NB4 (cell line): ENCODE results near the gene ACSS2.

Experiments used
- DNase-seq: peaks from one replicate; pipeline ENCODE4 v3.0.0; 2010; ENCODE audit warnings: low read depth
- H3K4me3 ChIP-seq: one replicate; pipeline ENCODE4 v1.5.1; 2011; ENCODE audit warnings: mild to moderate bottlenecking, low read depth, low read length, moderate library complexity
- CTCF ChIP-seq: IDR thresholded peaks from one replicate; pipeline ENCODE4 v1.5.1; 2012; ENCODE audit warnings: low read depth, low read length
- MAX ChIP-seq: IDR thresholded peaks from 2 replicates; pipeline ENCODE4 v1.6.1; 2011; ENCODE audit warnings: low read depth, low read length
- MYC ChIP-seq: IDR thresholded peaks from 2 replicates; pipeline ENCODE4 v1.6.1; 2011; ENCODE audit warnings: low read depth, low read length
- POLR2A ChIP-seq: IDR thresholded peaks from 2 replicates; pipeline ENCODE4 v1.6.1; 2011; ENCODE audit warnings: mild to moderate bottlenecking; ENCODE audit not compliant: insufficient read length; ENCODE audit errors: extremely low read depth

ACSS2 gene

GRCh38 chr20:34945315-34946077, 69.1 kb downstream of the ACSS2 start:
- no peak overlapping the region for H3K4me3 ChIP-seq
- TF ChIP-seq CTCF (no peak), MAX (no peak), MYC (no peak), POLR2A (no peak)
- no peak for DNase-seq

- TF ChIP-seq MYC = no peak
- TF ChIP-seq POLR2A = no peak
- TF ChIP-seq MAX = no peak
- TF ChIP-seq CTCF = no peak
- DNase-seq = no peak
- no peak overlapping the region for H3K4me3 ChIP-seq
Measured at GRCh38 chr20:34946661-34947060, 70.2 kb downstream of the ACSS2 start.

- H3K4me3 ChIP-seq = no peak overlapping the region
- no peak for DNase-seq
- TF ChIP-seq MYC = no peak
- TF ChIP-seq POLR2A = no peak
- no peak for TF ChIP-seq MAX
- TF ChIP-seq CTCF = no peak
Measured at GRCh38 chr20:34947336-34947735, 70.9 kb downstream of the ACSS2 start.

GRCh38 chr20:34948030-34948429, 71.6 kb downstream of the ACSS2 start:
- no peak overlapping the region for H3K4me3 ChIP-seq
- TF ChIP-seq MYC = no peak
- no peak for TF ChIP-seq MAX
- no peak for TF ChIP-seq CTCF
- no peak for TF ChIP-seq POLR2A
- no peak for DNase-seq

GRCh38 chr20:34949120-34949519, 72.7 kb downstream of the ACSS2 start:
- DNase-seq = no peak
- H3K4me3 ChIP-seq = no peak overlapping the region
- TF ChIP-seq CTCF (no peak), MAX (no peak), POLR2A (no peak), MYC (no peak)
